Sigmoid colon (tissue), 4 donors: Measurements from ENCODE around the gene RAPGEF5.

Experiments used
- EP300 ChIP-seq, 4 donors: sonication (generic); formaldehyde crosslinking; IDR thresholded peaks; one replicate each; pipeline ENCODE4 v1.6.1; 2017; ENCODE audit warnings: antibody characterized with exemption in 4 of 4
- POLR2AphosphoS5 ChIP-seq, 4 donors: sonication (generic); formaldehyde crosslinking; IDR thresholded peaks; one replicate each; pipeline ENCODE4 v1.6.1; 2017; ENCODE audit warnings: antibody characterized with exemption in 4 of 4

DNA sequence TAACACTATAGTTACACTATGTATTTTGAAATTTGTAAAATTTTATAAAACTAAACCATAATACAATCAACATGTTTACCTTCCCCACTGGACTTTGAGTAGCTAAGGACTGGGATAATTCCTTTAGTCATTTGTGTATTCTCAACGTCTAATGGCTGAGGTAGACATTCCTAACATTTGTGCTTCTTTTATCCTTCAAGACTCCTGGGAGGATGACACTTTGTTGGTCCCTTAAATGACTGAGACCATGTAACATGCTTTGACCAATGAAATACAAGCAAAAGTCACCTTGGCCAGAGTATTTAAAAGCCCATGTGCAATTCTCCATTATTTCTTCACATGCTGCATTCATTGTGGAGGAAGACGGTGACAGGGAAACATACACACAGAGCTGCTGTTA is 18.5 kb downstream of the RAPGEF5 start:
- TF ChIP-seq EP300 (IDR thresholded peaks at IDR 0.05) (no peak), POLR2AphosphoS5 (IDR thresholded peaks at IDR 0.05) (no peak)
